K562 (cell line): ENCODE measurements around the gene RETSAT. TPM values are rescaled to one million over a fixed set of nuclear protein-coding genes. Genes with fewer than 3 reads are reported as not detected.

ENCODE experiments used
- ATAC-seq: fragments of 200-7000 bp; cut with Tn5 transposase; 3 replicates; pipeline ENCODE4 v1.9.1; 2020; ENCODE audit warnings: moderate library complexity
- BruUV-seq: library from RNA; stranded (reverse); fragments of 400-500 nt; replicated peaks from 2 replicates; lab custom pipeline; 2021; lab: Mats Ljungman, UMichigan
- CTCF ChIA-PET: fragments of 300-600 bp; formaldehyde crosslinking; extraction: SDS; loops from one replicate; lab custom pipeline; 2021; ENCODE audit warnings: low intra/inter-chr PET ratio; lab: Yijun Ruan, JAX
- POLR2A ChIA-PET: fragments of 300-600, 350-650 bp; sonication (Branson Sonifier 250); formaldehyde crosslinking; extraction: SDS; loops from one replicate; lab custom pipeline; 2021; ENCODE audit warnings: antibody characterized with exemption, inconsistent platforms; lab: Yijun Ruan, JAX
- DNase-seq, 4 experiments: peaks; one replicate each; pipeline versions ENCODE4 v3.0.0 to v3.0.0-alpha.2; 2011 to 2018; ENCODE audit warnings: low spot score in 3 of 4, mixed read lengths in 3 of 4; ENCODE audit errors: extremely low read depth in 1 of 4
- FAIRE-seq: peaks from 2 replicates; lab custom pipeline; 2011; peaks lifted over from hg19 to GRCh38; lab: Jason Lieb, UNC
- H2AFZ ChIP-seq: 2 replicates; pipeline ENCODE4 v1.6.0; 2011; ENCODE audit warnings: low read depth, low read length, control low read depth, inconsistent platforms
- H3K27ac ChIP-seq: fragments of 200-600 bp; 3 replicates; pipeline ENCODE4 v1.8.0; 2011; ENCODE audit warnings: low read depth, mild to moderate bottlenecking, control low read depth, inconsistent platforms, low read length, moderate library complexity, mixed read lengths; ENCODE audit errors: extremely low read depth
- H3K27me3 ChIP-seq, 2 experiments: fragments of 300-600 bp in 1 of 2; 2 replicates in 1 of 2; 3 replicates in 1 of 2; pipeline versions ENCODE4 v1.6.0 to v1.8.0; 2011; ENCODE audit warnings: inconsistent platforms in 2 of 2, low read length in 2 of 2, mild to moderate bottlenecking in 1 of 2, mixed read lengths in 1 of 2, moderate library complexity in 1 of 2; ENCODE audit not compliant: control insufficient read depth in 2 of 2, insufficient read depth in 2 of 2
- H3K36me3 ChIP-seq: fragments of 300-600 bp; 3 replicates; pipeline ENCODE4 v1.8.0; 2011; ENCODE audit warnings: mild to moderate bottlenecking, low read length, inconsistent platforms; ENCODE audit not compliant: control insufficient read depth, insufficient read depth
- H3K4me1 ChIP-seq, 2 experiments: fragments of 200-600 bp in 1 of 2; replicated peaks in 1 of 2; 2 replicates in 1 of 2; 3 replicates in 1 of 2; pipeline versions ENCODE4 v1.5.1 to v1.8.0; 2011; ENCODE audit warnings: inconsistent platforms in 2 of 2, low read length in 2 of 2, mild to moderate bottlenecking in 1 of 2, mixed read lengths in 1 of 2, moderate library complexity in 1 of 2; ENCODE audit not compliant: control insufficient read depth in 2 of 2, insufficient read depth in 2 of 2
- H3K4me2 ChIP-seq: 2 replicates; pipeline ENCODE4 v1.6.1; 2011; ENCODE audit warnings: low read length, control low read depth, inconsistent platforms, mixed read lengths; ENCODE audit not compliant: insufficient read depth
- H3K4me3 ChIP-seq: fragments of 200-600 bp; sonication (generic), shearing (Covaris generic); 2 replicates; pipeline ENCODE4 v1.5.1; 2016; ENCODE audit warnings: control low read depth, inconsistent platforms
- H3K79me2 ChIP-seq: fragments of 200-600 bp; 3 replicates; pipeline ENCODE4 v1.8.0; 2011; ENCODE audit warnings: low read length, inconsistent platforms; ENCODE audit not compliant: control insufficient read depth, insufficient read depth
- H3K9ac ChIP-seq, 2 experiments: 2 replicates each; pipeline versions ENCODE4 v1.6.0 to v1.6.1; 2011; ENCODE audit warnings: low read depth in 2 of 2, low read length in 2 of 2, control low read depth in 1 of 2, inconsistent platforms in 1 of 2, mild to moderate bottlenecking in 1 of 2, mixed read lengths in 1 of 2; ENCODE audit not compliant: insufficient read depth in 1 of 2
- H3K9me1 ChIP-seq: one replicate; pipeline ENCODE4 v1.6.0; 2011; ENCODE audit warnings: inconsistent platforms, mild to moderate bottlenecking, low read length, moderate library complexity; ENCODE audit not compliant: control insufficient read depth, insufficient read depth
- H3K9me3 ChIP-seq: replicated peaks from 2 replicates; pipeline ENCODE4 v1.5.1; 2011; ENCODE audit warnings: low read depth, low read length, inconsistent platforms; ENCODE audit not compliant: control insufficient read depth, insufficient read depth
- H4K20me1 ChIP-seq: replicated peaks from 2 replicates; pipeline ENCODE4 v1.6.1; 2011; ENCODE audit warnings: low read length, inconsistent platforms, mixed read lengths; ENCODE audit not compliant: control insufficient read depth, insufficient read depth
- CSDE1 ChIP-seq, 2 experiments: fragments of 450-650 bp; IDR thresholded peaks; 2 replicates each; pipeline ENCODE4 v1.6.1; 2016; ENCODE audit warnings: mild to moderate bottlenecking in 1 of 2
- CXXC5 ChIP-seq: fragments of 250-450 bp; sonication (Bioruptor Pico); IDR thresholded peaks from 2 replicates; pipeline ENCODE4 v1.8.0; 2022; ENCODE audit warnings: inconsistent platforms, mild to moderate bottlenecking, moderate library complexity
- E2F3 ChIP-seq: fragments of 250-450 bp; sonication (Bioruptor Pico); IDR thresholded peaks from 2 replicates; pipeline ENCODE4 v1.4.0; 2020; ENCODE audit warnings: mild to moderate bottlenecking
- HCFC1 ChIP-seq: IDR thresholded peaks from 2 replicates; pipeline ENCODE4 v1.6.1; 2012; ENCODE audit warnings: low read depth, low read length, improper control_type of control experiment
- HNRNPH1 ChIP-seq: fragments of 200-400 bp; formaldehyde crosslinking; optimal IDR thresholded peaks from 2 replicates; pipeline ENCODE3; 2017; ENCODE audit warnings: low read depth, mild to moderate bottlenecking, low read length, moderate library complexity
- NR1H2 ChIP-seq: sonication (generic); formaldehyde crosslinking; IDR thresholded peaks from 2 replicates; pipeline ENCODE4 v1.4.0; 2020; ENCODE audit warnings: mild to moderate bottlenecking, missing genetic modification reagents
- RBFOX2 ChIP-seq: fragments of 200-400 bp; formaldehyde crosslinking; IDR thresholded peaks from 2 replicates; pipeline ENCODE4 v1.6.1; 2017; ENCODE audit warnings: low read depth, mild to moderate bottlenecking, low read length, moderate library complexity
- RBM22 ChIP-seq: fragments of 200-400 bp; formaldehyde crosslinking; IDR thresholded peaks from 2 replicates; pipeline ENCODE4 v1.6.1; 2018; ENCODE audit warnings: low read length, low read depth; ENCODE audit not compliant: poor library complexity, severe bottlenecking
- RFX1 ChIP-seq: fragments of 450-650 bp; IDR thresholded peaks from 2 replicates; pipeline ENCODE4 v1.6.1; 2016; ENCODE audit warnings: mild to moderate bottlenecking, moderate library complexity
- SMARCA5 ChIP-seq: fragments of 450-650 bp; IDR thresholded peaks from 2 replicates; pipeline ENCODE4 v1.6.1; 2016
- ZNF134 ChIP-seq: fragments of 250-450 bp; sonication (Bioruptor Pico); conservative IDR thresholded peaks from 2 replicates; pipeline ENCODE4 v1.4.0; 2020
- ZNF146 ChIP-seq: IDR thresholded peaks from one replicate; pipeline ENCODE4 v1.6.1; 2018; ENCODE audit warnings: missing compliant biosample characterization; ENCODE audit not compliant: unreplicated experiment
- ZNF589 ChIP-seq: fragments of 200-800 bp; sonication (Bioruptor generic); IDR thresholded peaks from 2 replicates; pipeline ENCODE4 v1.6.1; 2016; ENCODE audit warnings: low read depth, missing genetic modification characterization, missing compliant biosample characterization
- ZNF695 ChIP-seq: fragments of 450-650 bp; formaldehyde crosslinking; IDR thresholded peaks from 2 replicates; pipeline ENCODE4 v1.4.0; 2020; ENCODE audit warnings: mild to moderate bottlenecking, moderate library complexity
- WGBS: fragments of 100-300 bp; shearing (Covaris generic); methylation state at CpG from one replicate; pipeline ENCODE4 v1.1.6; 2016; ENCODE audit warnings: low coverage, mixed read lengths; ENCODE audit not compliant: insufficient coverage; ENCODE audit errors: missing lambda C conversion rate; 5-methylcytosine and 5-hydroxymethylcytosine counted together
- in situ Hi-C: fragments of 300-500 bp; cut with MboI; formaldehyde crosslinking; loops from 4 replicates; pipeline ENCODE4 v1.15.0; 2018; ENCODE audit warnings: inconsistent platforms, mixed read lengths
- intact Hi-C: fragments of 100-400 bp; cut with micrococcal nuclease; formaldehyde crosslinking; loops from 2 replicates; pipeline ENCODE4 v1.14.2; 2022
- polyA plus RNA-seq, 8 experiments: library from polyadenylated mRNA; depleted of rRNA in 4 of 8; stranded (reverse) in 5 of 8; unstranded in 3 of 8; fragments of >200 nt; fragmentation: Nextera tagmentation in 2 of 8; fragmentation: Illumina TruSeq in 1 of 8; extraction: Ambion mirVana in 2 of 8; extraction: Trizol in 1 of 8; gene quantifications; 2 replicates each; pipeline versions ENCODE4 v1.2.1 to v1.2.3, GENCODE V29; 2011 to 2014; ENCODE audit warnings: inconsistent platforms in 1 of 8, missing spikeins in 1 of 8
- total RNA-seq, 7 experiments: library from RNA; depleted of rRNA in 6 of 7; stranded (reverse); fragments of >200 nt in 6 of 7; fragmentation: Illumina TruSeq in 2 of 7; extraction: Trizol in 2 of 7; gene quantifications; 2 replicates each; pipeline versions ENCODE4 v1.2.1 to v1.2.3, GENCODE V29; 2011 to 2021; ENCODE audit warnings: low replicate concordance in 1 of 7
- TF ChIP-seq, protein P1 (sequence below): fragments of 450-650 bp; IDR thresholded peaks from 2 replicates; pipeline ENCODE4 v1.6.1; 2016; ENCODE audit warnings: low read depth, mild to moderate bottlenecking, moderate library complexity
- TF ChIP-seq, protein P2 (sequence below): fragments of 250-450 bp; sonication (Bioruptor Pico); IDR thresholded peaks from 2 replicates; pipeline ENCODE4 v1.4.0; 2020; ENCODE audit warnings: mild to moderate bottlenecking
- TF ChIP-seq, protein P3 (sequence below): fragments of 250-450 bp; sonication (Bioruptor Pico); IDR thresholded peaks from 2 replicates; pipeline ENCODE4 v1.4.0; 2020
- TF ChIP-seq, protein P4 (sequence below), 3 experiments: fragments of 200-800 bp in 1 of 3; sonication (Bioruptor generic) in 1 of 3; sonication (generic) in 1 of 3; formaldehyde crosslinking in 1 of 3; IDR thresholded peaks; 2 replicates each; pipeline versions ENCODE4 v1.6.1 to v1.8.0; 2016 to 2022; ENCODE audit warnings: mild to moderate bottlenecking in 2 of 3, missing compliant biosample characterization in 2 of 3, missing genetic modification characterization in 2 of 3, missing genetic modification reagents in 1 of 3

Gene RETSAT
- total and polyA plus RNA-seq, 9 of the 15 experiments (the other 6 are each of a cell fraction or from before 2014, with no cell fraction given), result 1.9 to 21.6 (median 16.5) TPM

DNA sequence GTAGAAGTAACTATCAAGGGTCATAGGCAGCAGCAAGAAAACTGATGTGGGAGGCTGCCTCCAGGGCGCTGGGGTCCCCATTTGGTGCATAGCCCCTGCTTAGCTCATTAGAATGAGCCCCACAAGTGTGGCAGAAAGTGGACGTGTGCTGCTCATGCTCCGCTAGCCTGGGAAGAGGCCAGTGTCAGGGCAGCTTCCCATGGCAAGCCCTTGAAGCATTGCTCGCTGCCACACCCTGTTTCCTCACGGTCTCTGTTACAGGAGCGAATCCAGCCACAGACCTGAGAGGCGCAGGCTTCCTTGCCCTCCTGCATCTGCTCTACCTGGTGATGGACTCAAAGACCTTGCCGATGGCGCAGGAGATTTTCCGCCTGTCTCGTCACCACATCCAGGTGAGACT, 22.8 kb upstream of the RETSAT start (continued):
- TF ChIP-seq, protein P1, sequence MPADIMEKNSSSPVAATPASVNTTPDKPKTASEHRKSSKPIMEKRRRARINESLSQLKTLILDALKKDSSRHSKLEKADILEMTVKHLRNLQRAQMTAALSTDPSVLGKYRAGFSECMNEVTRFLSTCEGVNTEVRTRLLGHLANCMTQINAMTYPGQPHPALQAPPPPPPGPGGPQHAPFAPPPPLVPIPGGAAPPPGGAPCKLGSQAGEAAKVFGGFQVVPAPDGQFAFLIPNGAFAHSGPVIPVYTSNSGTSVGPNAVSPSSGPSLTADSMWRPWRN, result no peak
- TF ChIP-seq ZNF134 (CRISPR knock-in tag), result no peak
- no peak for TF ChIP-seq RBFOX2
- TF ChIP-seq HNRNPH1, result no peak
- no peak for TF ChIP-seq CXXC5 (CRISPR knock-in tag)
- TF ChIP-seq, protein P2, sequence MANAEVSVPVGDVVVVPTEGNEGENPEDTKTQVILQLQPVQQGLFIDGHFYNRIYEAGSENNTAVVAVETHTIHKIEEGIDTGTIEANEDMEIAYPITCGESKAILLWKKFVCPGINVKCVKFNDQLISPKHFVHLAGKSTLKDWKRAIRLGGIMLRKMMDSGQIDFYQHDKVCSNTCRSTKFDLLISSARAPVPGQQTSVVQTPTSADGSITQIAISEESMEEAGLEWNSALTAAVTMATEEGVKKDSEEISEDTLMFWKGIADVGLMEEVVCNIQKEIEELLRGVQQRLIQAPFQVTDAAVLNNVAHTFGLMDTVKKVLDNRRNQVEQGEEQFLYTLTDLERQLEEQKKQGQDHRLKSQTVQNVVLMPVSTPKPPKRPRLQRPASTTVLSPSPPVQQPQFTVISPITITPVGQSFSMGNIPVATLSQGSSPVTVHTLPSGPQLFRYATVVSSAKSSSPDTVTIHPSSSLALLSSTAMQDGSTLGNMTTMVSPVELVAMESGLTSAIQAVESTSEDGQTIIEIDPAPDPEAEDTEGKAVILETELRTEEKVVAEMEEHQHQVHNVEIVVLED, result no peak
- no peak for TF ChIP-seq RBM22
- TF ChIP-seq ZNF695, result no peak

DNA sequence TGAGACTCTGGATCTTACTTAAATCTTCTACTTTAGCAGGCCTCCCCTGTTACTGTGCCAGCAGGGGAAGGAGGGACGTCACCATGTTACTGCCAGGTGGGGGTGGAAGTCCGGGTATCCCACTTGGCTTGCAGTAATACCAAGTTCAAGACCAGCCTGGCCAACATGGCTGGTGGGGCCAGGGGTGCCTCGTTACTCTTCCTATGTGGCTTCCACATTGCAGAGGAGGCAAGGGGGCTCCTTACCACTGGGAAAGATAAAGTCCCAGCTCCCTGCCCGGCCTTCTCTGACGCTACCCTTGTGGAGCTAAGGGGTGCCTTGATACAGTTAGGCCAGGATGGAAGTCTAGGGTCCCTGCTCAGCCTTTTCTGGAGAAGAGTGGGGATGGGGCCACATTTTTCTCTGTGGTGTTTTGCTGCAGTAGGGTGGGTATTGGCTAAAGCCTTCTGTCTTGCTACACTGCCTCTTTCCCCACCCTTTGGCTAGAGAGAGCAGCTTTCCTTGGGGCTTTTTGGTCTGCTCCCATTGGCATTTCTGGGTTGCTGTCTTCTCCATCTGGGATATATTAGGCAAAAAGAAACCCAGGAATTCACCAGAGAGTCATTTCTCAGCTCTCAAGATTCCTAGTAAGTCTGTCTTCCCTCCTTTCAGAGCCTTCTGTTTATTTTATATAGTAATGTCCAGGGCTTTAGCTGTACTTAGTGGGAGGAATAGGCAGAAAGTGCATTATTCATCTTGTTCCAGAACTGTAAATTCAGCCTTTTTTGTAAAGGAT, 22.1 kb upstream of the RETSAT start:
- Histone ChIP-seq H3K9me1 (no peaks in the 10 kb centered on the region), H3K27me3 (no peaks in the 10 kb centered on the region), H2AFZ (no peak overlapping the region), H3K36me3 (peaks cover 7% of the 10 kb centered on the region; the same call in 1 of the 3 replicates), H3K9me3 (peaks cover 2% of the 10 kb centered on the region; the same call in 1 of the 2 replicates), H3K4me3 (no peak overlapping the region), H3K79me2 (no peaks in the 10 kb centered on the region), H4K20me1 (no peaks in the 10 kb centered on the region), H3K4me1 (no peaks in the 10 kb centered on the region), H3K4me2 (no peak overlapping the region), H3K27ac (no peak overlapping the region), H3K9ac (no peak overlapping the region)
- in situ Hi-C loops, result no loop called here
- ChIA-PET POLR2A (interaction anchor here (0.6 to 1.1 kb wide), 3 partner anchors 42 to 163 kb away, joined by 3 to 4 read pairs (median 3); partner anchors contain the start of gene MAT2A), CTCF (no interaction called here)
- FAIRE-seq, result no peak
- WGBS, result 56% methylated on average over 5 of the region's 5 CpGs
- no peak for ATAC-seq
- intact Hi-C loops, result no loop called here
- BruUV-seq, result no TSS peak
- DNase-seq, result no peak
- TF ChIP-seq RFX1, result no peak
- no peak for TF ChIP-seq ZNF146 (CRISPR knock-in tag)
- TF ChIP-seq CSDE1 (IDR thresholded peaks at IDR 0.05), result no peak
- TF ChIP-seq, protein P3, sequence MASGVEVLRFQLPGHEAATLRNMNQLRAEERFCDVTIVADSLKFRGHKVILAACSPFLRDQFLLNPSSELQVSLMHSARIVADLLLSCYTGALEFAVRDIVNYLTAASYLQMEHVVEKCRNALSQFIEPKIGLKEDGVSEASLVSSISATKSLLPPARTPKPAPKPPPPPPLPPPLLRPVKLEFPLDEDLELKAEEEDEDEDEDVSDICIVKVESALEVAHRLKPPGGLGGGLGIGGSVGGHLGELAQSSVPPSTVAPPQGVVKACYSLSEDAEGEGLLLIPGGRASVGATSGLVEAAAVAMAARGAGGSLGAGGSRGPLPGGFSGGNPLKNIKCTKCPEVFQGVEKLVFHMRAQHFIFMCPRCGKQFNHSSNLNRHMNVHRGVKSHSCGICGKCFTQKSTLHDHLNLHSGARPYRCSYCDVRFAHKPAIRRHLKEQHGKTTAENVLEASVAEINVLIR (CRISPR knock-in tag), result no peak
- no peak for TF ChIP-seq ZNF589 (CRISPR knock-in tag)
- no peak for TF ChIP-seq HCFC1
- TF ChIP-seq E2F3, result no peak
- TF ChIP-seq SMARCA5, result no peak
- TF ChIP-seq, protein P4, sequence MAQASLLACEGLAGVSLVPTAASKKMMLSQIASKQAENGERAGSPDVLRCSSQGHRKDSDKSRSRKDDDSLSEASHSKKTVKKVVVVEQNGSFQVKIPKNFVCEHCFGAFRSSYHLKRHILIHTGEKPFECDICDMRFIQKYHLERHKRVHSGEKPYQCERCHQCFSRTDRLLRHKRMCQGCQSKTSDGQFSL (CRISPR knock-in tag; IDR thresholded peaks at IDR 0.05), result no peak
- TF ChIP-seq, protein P4 (tag; IDR thresholded peaks at IDR 0.05), result no peak
- no peak for TF ChIP-seq NR1H2 (CRISPR knock-in tag)
